Natural killer cell (primary cell): ENCODE data around the gene ACSM2A. TPM values are rescaled to one million over a fixed set of nuclear protein-coding genes. Genes with fewer than 3 reads are reported as not detected.
"Not testable (repeated sequence)": the region's sequence is repeated elsewhere in the genome, so short reads cannot be mapped to it uniquely, and the experiment has no call there.

Experiments
- ATAC-seq, 3 donors: fragments of 150-1000 bp in 2 of 3; fragments of 200-7000 bp in 1 of 3; cut with Tn5 transposase; 1 replicate in 1 of 3; 2 replicates in 2 of 3; pipeline ENCODE4 v1.10.0; 2021; ENCODE audit warnings: mild to moderate bottlenecking in 2 of 3, moderate library complexity in 2 of 3
- DNase-seq, 2 donors: peaks; one replicate each; pipeline versions ENCODE4 v3.0.0 to v3.0.0-alpha.2; 2013 to 2021; ENCODE audit warnings: mixed read lengths in 1 of 2
- H3K27ac ChIP-seq: one replicate; pipeline ENCODE4 v1.5.1; 2013; ENCODE audit warnings: mild to moderate bottlenecking, low read length
- H3K27me3 ChIP-seq: one replicate; pipeline ENCODE4 v1.6.1; 2013; ENCODE audit warnings: low read length; ENCODE audit not compliant: control insufficient read depth, insufficient read depth
- H3K36me3 ChIP-seq: one replicate; pipeline ENCODE4 v1.6.1; 2013; ENCODE audit warnings: low read length; ENCODE audit not compliant: control insufficient read depth, insufficient read depth
- H3K4me1 ChIP-seq: one replicate; pipeline ENCODE4 v1.6.1; 2013; ENCODE audit warnings: low read length; ENCODE audit not compliant: control insufficient read depth, insufficient read depth
- H3K4me3 ChIP-seq: one replicate; pipeline ENCODE4 v1.5.1; 2013; ENCODE audit warnings: low read length
- H3K9me3 ChIP-seq: one replicate; pipeline ENCODE4 v1.6.1; 2013; ENCODE audit warnings: low read length; ENCODE audit not compliant: control insufficient read depth, insufficient read depth
- H3K27ac Mint-ChIP-seq, 2 donors: one replicate each; pipeline ENCODE4 v1.8.0; 2022; ENCODE audit warnings: mild to moderate bottlenecking in 2 of 2, mixed read lengths in 2 of 2, moderate library complexity in 1 of 2
- H3K27me3 Mint-ChIP-seq, 2 donors: one replicate each; pipeline ENCODE4 v1.8.0; 2022; ENCODE audit warnings: low read depth in 2 of 2, mixed read lengths in 2 of 2
- H3K36me3 Mint-ChIP-seq: one replicate; pipeline ENCODE4 v1.8.0; 2022; ENCODE audit warnings: mixed read lengths
- H3K4me1 Mint-ChIP-seq, 2 donors: one replicate each; pipeline ENCODE4 v1.8.0; 2022; ENCODE audit warnings: mixed read lengths in 2 of 2
- H3K4me3 Mint-ChIP-seq: one replicate; pipeline ENCODE4 v1.8.0; 2022; ENCODE audit warnings: mild to moderate bottlenecking, moderate library complexity, mixed read lengths
- H3K9me3 Mint-ChIP-seq, 2 donors: one replicate each; pipeline ENCODE4 v1.8.0; 2022; ENCODE audit warnings: mixed read lengths in 2 of 2
- WGBS: methylation state at CpG from one replicate; pipeline ENCODE4 v1.1.7; 2013; ENCODE audit warnings: missing lambda C conversion rate; ENCODE audit not compliant: insufficient coverage; 5-methylcytosine and 5-hydroxymethylcytosine counted together
- intact Hi-C: fragments of 100-400 bp; cut with micrococcal nuclease; formaldehyde crosslinking; loops from one replicate; pipeline ENCODE4 v1.14.2; 2022
- total RNA-seq, 4 donors: library from RNA; stranded (reverse); fragments of 120-200 nt in 1 of 4; gene quantifications; one replicate each; pipeline versions ENCODE4 v1.2.3 to v1.2.4, GENCODE V29; 2013 to 2022
- TF ChIP-seq, protein P1 (sequence below): fragments of 200-600 bp; IDR thresholded peaks from one replicate; pipeline ENCODE4 v1.8.0; 2022; ENCODE audit warnings: antibody characterized with exemption

The ACSM2A gene
- total RNA-seq, 3 donors from 2014 or later (not counting 1 experiment from before 2014, with no cell fraction given) = not detected

DNA sequence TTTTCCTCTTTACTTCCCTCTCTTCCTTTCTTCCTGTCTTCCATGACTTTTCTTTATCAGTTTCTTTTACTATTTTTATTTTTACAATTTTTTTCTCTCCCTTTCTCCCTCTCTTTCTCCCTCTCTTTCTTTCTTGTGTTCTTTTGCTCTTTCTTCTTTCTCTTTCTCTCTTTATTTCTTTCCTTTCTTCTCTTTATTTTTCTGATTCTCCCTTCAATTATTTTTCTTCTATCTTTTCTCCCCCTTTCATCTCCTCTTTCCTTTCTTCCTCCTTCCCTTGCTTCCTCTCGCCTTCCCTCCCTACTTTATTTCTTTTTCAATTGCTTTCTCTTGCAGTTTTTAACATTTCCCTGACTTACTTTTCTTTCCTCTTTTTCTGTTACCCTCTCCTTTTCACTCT is 85.3 kb downstream of the ACSM2A start:
- H3K4me3 ChIP-seq, H3K4me1 ChIP-seq, H3K27me3 ChIP-seq, H3K4me1 Mint-ChIP-seq, H3K27ac Mint-ChIP-seq, H3K27ac ChIP-seq, DNase-seq, H3K27me3 Mint-ChIP-seq, H3K36me3 Mint-ChIP-seq, ATAC-seq, H3K9me3 Mint-ChIP-seq, H3K9me3 ChIP-seq, H3K4me3 Mint-ChIP-seq, intact Hi-C loops, H3K36me3 ChIP-seq: not testable (repeated sequence)
- WGBS = 79% methylated on average over 1 of the region's 1 CpG
- TF ChIP-seq, protein P1, sequence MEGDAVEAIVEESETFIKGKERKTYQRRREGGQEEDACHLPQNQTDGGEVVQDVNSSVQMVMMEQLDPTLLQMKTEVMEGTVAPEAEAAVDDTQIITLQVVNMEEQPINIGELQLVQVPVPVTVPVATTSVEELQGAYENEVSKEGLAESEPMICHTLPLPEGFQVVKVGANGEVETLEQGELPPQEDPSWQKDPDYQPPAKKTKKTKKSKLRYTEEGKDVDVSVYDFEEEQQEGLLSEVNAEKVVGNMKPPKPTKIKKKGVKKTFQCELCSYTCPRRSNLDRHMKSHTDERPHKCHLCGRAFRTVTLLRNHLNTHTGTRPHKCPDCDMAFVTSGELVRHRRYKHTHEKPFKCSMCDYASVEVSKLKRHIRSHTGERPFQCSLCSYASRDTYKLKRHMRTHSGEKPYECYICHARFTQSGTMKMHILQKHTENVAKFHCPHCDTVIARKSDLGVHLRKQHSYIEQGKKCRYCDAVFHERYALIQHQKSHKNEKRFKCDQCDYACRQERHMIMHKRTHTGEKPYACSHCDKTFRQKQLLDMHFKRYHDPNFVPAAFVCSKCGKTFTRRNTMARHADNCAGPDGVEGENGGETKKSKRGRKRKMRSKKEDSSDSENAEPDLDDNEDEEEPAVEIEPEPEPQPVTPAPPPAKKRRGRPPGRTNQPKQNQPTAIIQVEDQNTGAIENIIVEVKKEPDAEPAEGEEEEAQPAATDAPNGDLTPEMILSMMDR = peak; percentile 13

Other genes starting within 250 kb of the ACSM2A start
- gene GP2, start 124.0 kb upstream of the ACSM2A start, total RNA-seq = not detected
- not detected for gene UMOD, start 98.8 kb upstream of the ACSM2A start, total RNA-seq
- not detected for gene PDILT, start 46.8 kb upstream of the ACSM2A start, total RNA-seq
- gene ACSM5, start 42.0 kb upstream of the ACSM2A start, total RNA-seq = not detected
- not detected for gene ACSM2B, start 124.8 kb downstream of the ACSM2A start, total RNA-seq
- under 1 TPM; 0.19 to 0.41 (median 0.35) TPM for gene ACSM1, start 246.2 kb downstream of the ACSM2A start, total RNA-seq